K562 (cell line): ENCODE results near the gene SH2D5. TPM values are rescaled to one million over a fixed set of nuclear protein-coding genes. Genes with fewer than 3 reads are reported as not detected.

ENCODE experiments used
- ATAC-seq: fragments of 200-7000 bp; cut with Tn5 transposase; 3 replicates; pipeline ENCODE4 v1.9.1; 2020; ENCODE audit warnings: moderate library complexity
- BruUV-seq: library from RNA; stranded (reverse); fragments of 400-500 nt; replicated peaks from 2 replicates; lab custom pipeline; 2021; lab: Mats Ljungman, UMichigan
- CTCF ChIA-PET: fragments of 300-600 bp; formaldehyde crosslinking; extraction: SDS; loops from one replicate; lab custom pipeline; 2021; ENCODE audit warnings: low intra/inter-chr PET ratio; lab: Yijun Ruan, JAX
- POLR2A ChIA-PET: fragments of 300-600, 350-650 bp; sonication (Branson Sonifier 250); formaldehyde crosslinking; extraction: SDS; loops from one replicate; lab custom pipeline; 2021; ENCODE audit warnings: antibody characterized with exemption, inconsistent platforms; lab: Yijun Ruan, JAX
- DNase-seq, 4 experiments: peaks; one replicate each; pipeline versions ENCODE4 v3.0.0 to v3.0.0-alpha.2; 2011 to 2018; ENCODE audit warnings: low spot score in 3 of 4, mixed read lengths in 3 of 4; ENCODE audit errors: extremely low read depth in 1 of 4
- FAIRE-seq: peaks from 2 replicates; lab custom pipeline; 2011; peaks lifted over from hg19 to GRCh38; lab: Jason Lieb, UNC
- H2AFZ ChIP-seq: 2 replicates; pipeline ENCODE4 v1.6.0; 2011; ENCODE audit warnings: low read depth, low read length, control low read depth, inconsistent platforms
- H3K27ac ChIP-seq: fragments of 200-600 bp; 3 replicates; pipeline ENCODE4 v1.8.0; 2011; ENCODE audit warnings: low read depth, mild to moderate bottlenecking, control low read depth, inconsistent platforms, low read length, moderate library complexity, mixed read lengths; ENCODE audit errors: extremely low read depth
- H3K27me3 ChIP-seq, 2 experiments: fragments of 300-600 bp in 1 of 2; 2 replicates in 1 of 2; 3 replicates in 1 of 2; pipeline versions ENCODE4 v1.6.0 to v1.8.0; 2011; ENCODE audit warnings: inconsistent platforms in 2 of 2, low read length in 2 of 2, mild to moderate bottlenecking in 1 of 2, mixed read lengths in 1 of 2, moderate library complexity in 1 of 2; ENCODE audit not compliant: control insufficient read depth in 2 of 2, insufficient read depth in 2 of 2
- H3K36me3 ChIP-seq: fragments of 300-600 bp; 3 replicates; pipeline ENCODE4 v1.8.0; 2011; ENCODE audit warnings: mild to moderate bottlenecking, low read length, inconsistent platforms; ENCODE audit not compliant: control insufficient read depth, insufficient read depth
- H3K4me1 ChIP-seq, 2 experiments: fragments of 200-600 bp in 1 of 2; replicated peaks in 1 of 2; 2 replicates in 1 of 2; 3 replicates in 1 of 2; pipeline versions ENCODE4 v1.5.1 to v1.8.0; 2011; ENCODE audit warnings: inconsistent platforms in 2 of 2, low read length in 2 of 2, mild to moderate bottlenecking in 1 of 2, mixed read lengths in 1 of 2, moderate library complexity in 1 of 2; ENCODE audit not compliant: control insufficient read depth in 2 of 2, insufficient read depth in 2 of 2
- H3K4me2 ChIP-seq: 2 replicates; pipeline ENCODE4 v1.6.1; 2011; ENCODE audit warnings: low read length, control low read depth, inconsistent platforms, mixed read lengths; ENCODE audit not compliant: insufficient read depth
- H3K4me3 ChIP-seq: fragments of 200-600 bp; sonication (generic), shearing (Covaris generic); 2 replicates; pipeline ENCODE4 v1.5.1; 2016; ENCODE audit warnings: control low read depth, inconsistent platforms
- H3K79me2 ChIP-seq: fragments of 200-600 bp; 3 replicates; pipeline ENCODE4 v1.8.0; 2011; ENCODE audit warnings: low read length, inconsistent platforms; ENCODE audit not compliant: control insufficient read depth, insufficient read depth
- H3K9ac ChIP-seq, 2 experiments: 2 replicates each; pipeline versions ENCODE4 v1.6.0 to v1.6.1; 2011; ENCODE audit warnings: low read depth in 2 of 2, low read length in 2 of 2, control low read depth in 1 of 2, inconsistent platforms in 1 of 2, mild to moderate bottlenecking in 1 of 2, mixed read lengths in 1 of 2; ENCODE audit not compliant: insufficient read depth in 1 of 2
- H3K9me1 ChIP-seq: one replicate; pipeline ENCODE4 v1.6.0; 2011; ENCODE audit warnings: inconsistent platforms, mild to moderate bottlenecking, low read length, moderate library complexity; ENCODE audit not compliant: control insufficient read depth, insufficient read depth
- H3K9me3 ChIP-seq: replicated peaks from 2 replicates; pipeline ENCODE4 v1.5.1; 2011; ENCODE audit warnings: low read depth, low read length, inconsistent platforms; ENCODE audit not compliant: control insufficient read depth, insufficient read depth
- H4K20me1 ChIP-seq: replicated peaks from 2 replicates; pipeline ENCODE4 v1.6.1; 2011; ENCODE audit warnings: low read length, inconsistent platforms, mixed read lengths; ENCODE audit not compliant: control insufficient read depth, insufficient read depth
- CBFA2T3 ChIP-seq: fragments of 450-650 bp; IDR thresholded peaks from 2 replicates; pipeline ENCODE4 v1.6.1; 2017
- CBX8 ChIP-seq: fragments of 200-600 bp; sonication (generic); IDR thresholded peaks from 2 replicates; pipeline ENCODE4 v1.6.1; 2012; ENCODE audit warnings: borderline replicate concordance, mixed run types, low read depth, mild to moderate bottlenecking, moderate library complexity, mixed read lengths, low read length, control low read depth, inconsistent platforms; ENCODE audit not compliant: poor library complexity, severe bottlenecking; ENCODE audit errors: extremely low read depth
- FOXK2 ChIP-seq, 2 experiments: fragments of 450-650 bp; IDR thresholded peaks in 1 of 2; conservative IDR thresholded peaks in 1 of 2; 2 replicates each; pipeline ENCODE4 v1.6.1; 2016; ENCODE audit warnings: low read depth in 2 of 2, mild to moderate bottlenecking in 1 of 2
- GABPA ChIP-seq: fragments of 200-800 bp; sonication (Bioruptor generic); conservative IDR thresholded peaks from 2 replicates; pipeline ENCODE4 v1.6.1; 2016; ENCODE audit warnings: low read depth, missing genetic modification characterization, missing compliant biosample characterization
- HES1 ChIP-seq: fragments of 450-650 bp; IDR thresholded peaks from 2 replicates; pipeline ENCODE4 v1.6.1; 2016; ENCODE audit warnings: low read depth, mild to moderate bottlenecking, moderate library complexity
- ILF3 ChIP-seq: fragments of 450-650 bp; IDR thresholded peaks from 2 replicates; pipeline ENCODE4 v1.6.1; 2018; ENCODE audit warnings: antibody characterized with exemption, mild to moderate bottlenecking, moderate library complexity, borderline replicate concordance
- POLR2AphosphoS2 ChIP-seq: IDR thresholded peaks from 2 replicates; pipeline ENCODE4 v1.6.1; 2012; ENCODE audit warnings: low read length, improper control_type of control experiment
- TCF3 ChIP-seq: sonication (generic); formaldehyde crosslinking; IDR thresholded peaks from 2 replicates; pipeline ENCODE4 v1.4.0; 2020; ENCODE audit warnings: mild to moderate bottlenecking, missing genetic modification reagents
- TCF7 ChIP-seq: sonication (generic); IDR thresholded peaks from 2 replicates; pipeline ENCODE4 v1.6.1; 2016; ENCODE audit warnings: antibody characterized with exemption, borderline replicate concordance
- U2AF1 ChIP-seq: fragments of 200-400 bp; formaldehyde crosslinking; optimal IDR thresholded peaks from 2 replicates; pipeline ENCODE3; 2017; ENCODE audit warnings: mild to moderate bottlenecking, low read depth, low read length, moderate library complexity
- ZNF274 ChIP-seq: IDR thresholded peaks from 2 replicates; pipeline ENCODE4 v1.6.1; 2011; ENCODE audit warnings: low read depth, mild to moderate bottlenecking, low read length, moderate library complexity, borderline replicate concordance
- ZNF717 ChIP-seq: fragments of 250-450 bp; sonication (Bioruptor Pico); IDR thresholded peaks from 2 replicates; pipeline ENCODE4 v1.5.0; 2021
- WGBS: fragments of 100-300 bp; shearing (Covaris generic); methylation state at CpG from one replicate; pipeline ENCODE4 v1.1.6; 2016; ENCODE audit warnings: low coverage, mixed read lengths; ENCODE audit not compliant: insufficient coverage; ENCODE audit errors: missing lambda C conversion rate; 5-methylcytosine and 5-hydroxymethylcytosine counted together
- in situ Hi-C: fragments of 300-500 bp; cut with MboI; formaldehyde crosslinking; loops from 4 replicates; pipeline ENCODE4 v1.15.0; 2018; ENCODE audit warnings: inconsistent platforms, mixed read lengths
- intact Hi-C: fragments of 100-400 bp; cut with micrococcal nuclease; formaldehyde crosslinking; loops from 2 replicates; pipeline ENCODE4 v1.14.2; 2022
- polyA plus RNA-seq, 8 experiments: library from polyadenylated mRNA; depleted of rRNA in 4 of 8; stranded (reverse) in 5 of 8; unstranded in 3 of 8; fragments of >200 nt; fragmentation: Nextera tagmentation in 2 of 8; fragmentation: Illumina TruSeq in 1 of 8; extraction: Ambion mirVana in 2 of 8; extraction: Trizol in 1 of 8; gene quantifications; 2 replicates each; pipeline versions ENCODE4 v1.2.1 to v1.2.3, GENCODE V29; 2011 to 2014; ENCODE audit warnings: inconsistent platforms in 1 of 8, missing spikeins in 1 of 8
- total RNA-seq, 7 experiments: library from RNA; depleted of rRNA in 6 of 7; stranded (reverse); fragments of >200 nt in 6 of 7; fragmentation: Illumina TruSeq in 2 of 7; extraction: Trizol in 2 of 7; gene quantifications; 2 replicates each; pipeline versions ENCODE4 v1.2.1 to v1.2.3, GENCODE V29; 2011 to 2021; ENCODE audit warnings: low replicate concordance in 1 of 7
- TF ChIP-seq, protein P1 (sequence below): sonication (generic); formaldehyde crosslinking; IDR thresholded peaks from 2 replicates; pipeline ENCODE4 v1.8.1; 2023; ENCODE audit warnings: mild to moderate bottlenecking, missing genetic modification reagents, moderate library complexity
- TF ChIP-seq, protein P2 (sequence below): fragments of 450-650 bp; formaldehyde crosslinking; IDR thresholded peaks from 2 replicates; pipeline ENCODE4 v1.4.0; 2022; ENCODE audit warnings: missing genetic modification characterization
- TF ChIP-seq, protein P3 (sequence below), 2 experiments: IDR thresholded peaks; 2 replicates each; pipeline ENCODE4 v1.6.1; 2012; ENCODE audit warnings: improper control_type of control experiment in 2 of 2, low read depth in 2 of 2, low read length in 2 of 2, borderline replicate concordance in 1 of 2

The SH2D5 gene
- total and polyA plus RNA-seq, 9 of the 15 experiments (the other 6 are each of a cell fraction or from before 2014, with no cell fraction given): 0.06 to 0.11 TPM; not detected in 7

- FAIRE-seq (no peak), DNase-seq (no peak), ATAC-seq (no peak)
- Histone ChIP-seq H3K27ac (no peak overlapping the region), H3K4me1 (peaks cover 0 to 62% of the 10 kb centered on the region in 2 experiments; a peak in 2 of 5 replicates), H2AFZ (no peak overlapping the region), H3K9me1 (no peaks in the 10 kb centered on the region), H4K20me1 (peaks cover 13% of the 10 kb centered on the region), H3K9me3 (no peaks in the 10 kb centered on the region; the same call in 1 of the 2 replicates), H3K4me2 (no peak overlapping the region), H3K4me3 (no peak overlapping the region), H3K36me3 (no peaks in the 10 kb centered on the region), H3K79me2 (no peaks in the 10 kb centered on the region), H3K9ac (no peak overlapping the region; a peak in 1 of 4 replicates), H3K27me3 (peaks cover 20 to 82% of the 10 kb centered on the region in 2 experiments; a peak in 4 of 5 replicates)
- intact Hi-C loops: no loop called here
- 29% methylated on average over 4 of the region's 4 CpGs for WGBS
- CTCF ChIA-PET: no interaction called here
- no TSS peak for BruUV-seq
- POLR2A ChIA-PET: interaction anchor here (0.8 to 1.5 kb wide), 2 partner anchors 10 to 54 kb away, joined by 3 to 5 read pairs; no protein-coding TSS in a partner anchor
- in situ Hi-C loops: no loop called here
- TF ChIP-seq ZNF717 (CRISPR knock-in tag) (no peak), U2AF1 (no peak), TCF3 (CRISPR knock-in tag) (no peak), ZNF274 (no peak), CBX8 (no peak), GABPA (tag) (no peak), ILF3 (no peak), CBFA2T3 (no peak), HES1 (no peak), POLR2AphosphoS2 (no peak), TCF7 (no peak), FOXK2 (conservative IDR thresholded peaks at IDR 0.05 in 1 of 2, IDR thresholded peaks at IDR 0.05 in 1 of 2; ENCODE audit: low read depth in 2 of 2) (no peak)
- TF ChIP-seq, protein P1, sequence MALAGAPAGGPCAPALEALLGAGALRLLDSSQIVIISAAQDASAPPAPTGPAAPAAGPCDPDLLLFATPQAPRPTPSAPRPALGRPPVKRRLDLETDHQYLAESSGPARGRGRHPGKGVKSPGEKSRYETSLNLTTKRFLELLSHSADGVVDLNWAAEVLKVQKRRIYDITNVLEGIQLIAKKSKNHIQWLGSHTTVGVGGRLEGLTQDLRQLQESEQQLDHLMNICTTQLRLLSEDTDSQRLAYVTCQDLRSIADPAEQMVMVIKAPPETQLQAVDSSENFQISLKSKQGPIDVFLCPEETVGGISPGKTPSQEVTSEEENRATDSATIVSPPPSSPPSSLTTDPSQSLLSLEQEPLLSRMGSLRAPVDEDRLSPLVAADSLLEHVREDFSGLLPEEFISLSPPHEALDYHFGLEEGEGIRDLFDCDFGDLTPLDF (CRISPR knock-in tag): no peak
- TF ChIP-seq, protein P2, sequence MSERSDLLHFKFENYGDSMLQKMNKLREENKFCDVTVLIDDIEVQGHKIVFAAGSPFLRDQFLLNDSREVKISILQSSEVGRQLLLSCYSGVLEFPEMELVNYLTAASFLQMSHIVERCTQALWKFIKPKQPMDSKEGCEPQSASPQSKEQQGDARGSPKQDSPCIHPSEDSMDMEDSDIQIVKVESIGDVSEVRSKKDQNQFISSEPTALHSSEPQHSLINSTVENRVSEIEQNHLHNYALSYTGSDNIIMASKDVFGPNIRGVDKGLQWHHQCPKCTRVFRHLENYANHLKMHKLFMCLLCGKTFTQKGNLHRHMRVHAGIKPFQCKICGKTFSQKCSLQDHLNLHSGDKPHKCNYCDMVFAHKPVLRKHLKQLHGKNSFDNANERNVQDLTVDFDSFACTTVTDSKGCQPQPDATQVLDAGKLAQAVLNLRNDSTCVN (CRISPR knock-in tag): no peak
- TF ChIP-seq, protein P3, sequence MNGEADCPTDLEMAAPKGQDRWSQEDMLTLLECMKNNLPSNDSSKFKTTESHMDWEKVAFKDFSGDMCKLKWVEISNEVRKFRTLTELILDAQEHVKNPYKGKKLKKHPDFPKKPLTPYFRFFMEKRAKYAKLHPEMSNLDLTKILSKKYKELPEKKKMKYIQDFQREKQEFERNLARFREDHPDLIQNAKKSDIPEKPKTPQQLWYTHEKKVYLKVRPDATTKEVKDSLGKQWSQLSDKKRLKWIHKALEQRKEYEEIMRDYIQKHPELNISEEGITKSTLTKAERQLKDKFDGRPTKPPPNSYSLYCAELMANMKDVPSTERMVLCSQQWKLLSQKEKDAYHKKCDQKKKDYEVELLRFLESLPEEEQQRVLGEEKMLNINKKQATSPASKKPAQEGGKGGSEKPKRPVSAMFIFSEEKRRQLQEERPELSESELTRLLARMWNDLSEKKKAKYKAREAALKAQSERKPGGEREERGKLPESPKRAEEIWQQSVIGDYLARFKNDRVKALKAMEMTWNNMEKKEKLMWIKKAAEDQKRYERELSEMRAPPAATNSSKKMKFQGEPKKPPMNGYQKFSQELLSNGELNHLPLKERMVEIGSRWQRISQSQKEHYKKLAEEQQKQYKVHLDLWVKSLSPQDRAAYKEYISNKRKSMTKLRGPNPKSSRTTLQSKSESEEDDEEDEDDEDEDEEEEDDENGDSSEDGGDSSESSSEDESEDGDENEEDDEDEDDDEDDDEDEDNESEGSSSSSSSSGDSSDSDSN (IDR thresholded peaks at IDR 0.05; ENCODE audit: borderline replicate concordance in 1 of 2, low read depth in 2 of 2, low read length in 2 of 2): no peak
Observed at GRCh38 chr1:20723159-20723536, 9.4 kb downstream of the SH2D5 start.
